Stimulated activated CD8-positive, alpha-beta memory T cell treated with anti-CD3 and anti-CD28 coated beads, Interleukin-4, amount 100 ng/mL, for 1 hour (primary cell): Measurements from ENCODE around the gene GNG2.

ENCODE experiments used
- DNase-seq, 2 donors: peaks; one replicate each; pipeline ENCODE4 v3.0.0-alpha.2; 2020; ENCODE audit warnings: low read depth in 2 of 2, low spot score in 1 of 2

GNG2 gene

DNA sequence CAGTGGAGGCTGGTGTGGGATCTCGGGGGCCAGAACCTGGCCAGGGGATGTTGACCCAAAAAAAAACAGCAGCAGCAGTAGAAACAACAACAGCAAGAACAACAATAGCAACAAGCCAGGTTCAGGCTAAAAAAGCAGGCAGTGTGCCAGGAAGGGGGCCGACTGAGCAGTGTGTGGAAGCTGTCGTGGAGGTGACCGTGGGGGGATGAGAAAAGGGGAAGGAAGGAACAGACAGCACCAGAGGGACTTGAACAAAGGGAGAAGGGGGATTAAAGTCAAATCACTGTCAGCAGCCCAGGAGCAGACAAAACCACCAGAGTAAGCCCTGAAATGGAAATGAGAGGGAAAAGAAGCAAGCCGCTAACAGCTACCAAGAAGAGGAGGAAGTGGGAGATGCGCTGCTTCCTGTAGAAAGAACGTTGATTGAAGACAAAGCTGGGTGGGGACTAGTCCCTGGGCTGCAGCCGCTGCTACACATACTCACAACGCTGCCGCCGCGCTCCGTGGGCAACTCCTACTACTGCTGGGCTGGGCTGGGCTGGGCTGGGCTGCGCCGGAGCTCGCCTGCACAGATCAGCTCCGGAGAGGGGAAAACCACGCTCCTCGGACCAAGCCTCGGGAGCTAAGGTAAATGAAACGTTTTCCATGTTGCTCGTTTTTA is at the start of gene GNG2:
Gene GNG2, plus strand, starts transcription at position 449 of the 661 bp plus-strand sequence. CDS start 90,067 bp downstream, outside the sequence.
- peak; percentile 61 to 70 for DNase-seq

- no peak for DNase-seq
Measured at GRCh38 chr14:51811706-51812105, 48.7 kb upstream of the GNG2 start.

DNA sequence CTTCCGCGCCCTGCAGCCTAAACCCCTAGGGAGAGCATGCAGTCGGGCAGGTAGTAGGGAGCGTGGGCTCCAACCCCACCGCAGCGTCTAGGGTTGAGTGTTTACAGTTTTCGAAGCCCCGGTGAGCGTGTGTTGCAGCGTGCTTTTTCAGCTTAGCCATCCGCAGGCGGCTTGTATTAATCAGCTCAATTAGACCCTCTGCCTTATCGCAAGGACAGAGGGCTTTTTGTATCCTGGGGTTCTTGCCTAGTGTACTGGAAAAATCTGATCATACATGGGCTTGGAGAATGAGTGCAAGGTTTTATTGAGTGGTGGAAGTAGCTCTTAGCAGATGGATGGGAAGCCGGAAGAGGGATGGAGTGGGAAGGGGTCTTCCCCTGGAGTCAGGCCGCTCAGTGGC is 44.4 kb upstream of the GNG2 start:
- DNase-seq, result no peak

- DNase-seq, result no peak
Measured at GRCh38 chr14:51817326-51817725, 43.1 kb upstream of the GNG2 start.

DNA sequence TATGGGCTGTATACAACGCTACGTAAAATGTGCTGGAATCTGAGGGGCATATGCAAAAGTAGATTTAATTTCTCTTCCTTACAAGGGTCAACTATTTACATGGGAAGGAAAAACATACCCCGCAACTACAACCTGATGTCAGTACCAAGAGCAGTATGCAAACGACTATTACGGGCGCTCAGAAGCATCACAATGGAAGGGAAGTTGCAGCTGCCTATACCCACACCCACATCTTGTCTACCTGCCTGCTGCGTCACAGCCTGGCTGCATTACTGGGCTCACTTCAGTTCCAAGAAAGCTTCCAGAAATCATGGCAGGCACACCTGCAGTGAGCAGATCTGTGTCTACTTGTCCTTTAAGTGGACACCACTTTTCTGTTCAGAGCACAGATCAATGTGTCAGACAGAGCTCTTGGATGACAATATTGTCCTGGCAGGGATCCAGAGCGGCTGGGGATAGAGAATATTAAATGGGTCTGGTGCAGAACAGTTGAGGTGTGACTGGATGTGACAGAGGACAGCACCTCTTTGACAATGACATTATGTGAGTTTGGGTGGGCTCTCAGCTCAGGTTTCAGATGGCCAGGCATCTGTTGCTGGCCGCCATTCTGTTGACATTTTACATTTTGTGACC is 41.5 kb upstream of the GNG2 start:
- DNase-seq, result no peak

DNA sequence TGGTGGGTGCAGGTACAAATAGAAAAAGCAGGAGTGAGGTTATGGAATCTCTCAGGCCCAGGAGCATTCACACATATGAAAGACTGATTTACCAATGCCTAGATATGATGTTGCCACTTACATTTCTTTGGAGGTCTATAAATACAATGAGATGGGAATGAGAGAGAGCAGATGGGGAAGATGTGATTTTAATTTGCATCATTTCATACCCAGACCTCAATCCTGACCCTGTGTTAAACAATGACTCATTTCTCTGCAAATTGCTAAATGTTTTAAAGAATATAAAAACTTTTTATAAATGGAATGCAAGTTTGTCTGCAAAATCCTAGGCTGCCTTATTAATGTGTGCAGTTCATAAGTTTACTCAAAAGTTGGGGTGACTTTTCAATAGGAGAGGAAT is 38.6 kb upstream of the GNG2 start:
- DNase-seq, result no peak

- DNase-seq, result no peak
Measured at GRCh38 chr14:51822499-51822898, 37.9 kb upstream of the GNG2 start.

DNA sequence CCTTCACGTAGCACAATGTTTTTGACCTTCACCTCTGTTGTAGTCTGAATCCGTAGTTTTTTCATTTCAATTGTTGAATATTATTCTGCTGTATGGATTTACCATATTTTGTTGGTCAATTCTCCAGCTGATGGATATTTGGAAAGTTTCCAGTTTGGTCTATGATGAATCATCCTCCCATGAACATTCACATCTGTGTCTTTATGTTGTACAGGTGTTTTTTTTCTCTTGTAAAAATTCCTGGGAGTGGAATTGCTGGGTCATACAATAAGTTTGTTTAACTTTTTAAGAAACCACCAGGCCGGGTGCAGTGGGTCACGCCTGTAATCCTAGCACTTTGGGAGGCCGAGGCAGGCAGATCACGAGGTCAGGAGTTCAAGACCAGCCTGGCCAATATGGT is 36.7 kb upstream of the GNG2 start:
- DNase-seq, result no peak

DNA sequence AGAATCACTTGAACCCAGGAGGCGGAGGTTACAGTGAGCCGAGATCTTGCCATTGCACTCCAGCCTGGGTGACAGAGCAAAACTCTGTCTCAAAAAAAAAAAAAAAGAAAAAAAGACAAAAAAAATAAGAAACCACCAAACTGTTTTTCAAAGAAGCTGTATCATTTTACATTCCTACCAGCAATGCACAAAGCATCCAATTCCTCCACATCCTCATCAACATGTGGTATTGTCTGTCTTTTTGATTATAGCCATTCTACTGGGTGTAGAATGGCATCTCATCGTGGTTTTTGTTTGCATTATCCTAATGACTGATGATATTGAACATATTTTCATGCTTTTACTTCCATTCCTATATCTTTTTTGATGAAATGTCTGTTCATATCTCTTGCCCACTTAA is 36.2 kb upstream of the GNG2 start:
- DNase-seq, result no peak

DNA sequence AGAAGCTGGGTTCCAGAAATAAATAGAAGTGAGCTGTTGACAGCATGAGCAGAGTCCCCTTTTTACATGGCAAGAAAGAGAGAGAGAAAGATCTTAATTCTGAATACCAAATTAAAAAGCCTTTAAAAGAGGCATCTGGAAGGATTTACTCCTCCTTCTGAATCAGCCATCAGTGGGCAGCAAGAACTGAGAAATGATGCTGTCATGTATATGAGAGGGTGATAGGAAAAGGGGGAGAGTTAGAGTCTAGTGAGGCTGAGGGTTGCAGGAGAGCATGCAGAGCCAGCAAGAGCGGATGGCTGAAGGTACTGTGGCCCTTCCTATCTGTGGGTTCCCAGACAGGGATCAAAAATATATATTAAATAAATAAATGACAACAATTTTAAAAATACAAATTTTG is 34.5 kb upstream of the GNG2 start:
- no peak for DNase-seq

DNA sequence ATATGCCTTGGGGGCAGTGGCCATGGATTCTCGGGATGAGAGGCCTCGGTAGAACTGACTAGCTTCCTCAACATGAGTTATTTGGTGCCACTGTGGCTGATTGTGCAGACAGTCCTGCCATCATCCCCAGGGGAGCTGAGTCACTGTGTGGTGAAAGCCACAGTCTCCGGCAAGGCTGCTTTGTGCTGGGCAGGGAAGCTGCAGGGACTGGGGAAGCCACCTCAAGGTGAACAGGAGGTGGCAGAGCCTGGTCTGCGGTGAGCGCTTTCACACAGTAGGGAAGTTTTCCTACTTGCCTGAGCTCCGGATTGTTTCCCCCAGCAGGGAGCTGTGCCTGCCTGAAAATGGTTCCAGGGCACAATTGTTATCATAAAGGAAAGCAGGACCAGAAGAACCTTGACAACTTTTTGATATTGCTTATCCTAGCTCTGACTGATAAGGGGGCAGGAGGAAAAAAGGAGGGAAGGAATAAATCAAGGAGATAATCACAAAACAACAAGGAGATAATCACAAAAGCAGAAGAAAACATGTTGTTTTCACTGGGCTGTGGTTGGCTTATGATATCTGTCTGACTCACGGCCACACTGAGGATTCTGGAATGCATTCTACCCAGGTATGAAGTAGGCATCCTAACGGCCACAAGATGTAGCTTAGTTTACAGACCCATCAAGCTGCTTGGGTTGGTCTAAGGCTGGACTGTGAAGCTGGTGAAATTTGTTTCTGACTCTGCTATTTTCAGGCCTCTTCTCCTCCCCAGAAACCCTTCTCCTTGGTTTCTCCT is 32.2 kb upstream of the GNG2 start:
- DNase-seq, result peak; percentile 36 to 46

- no peak for DNase-seq
Measured at GRCh38 chr14:51834240-51834639, 26.2 kb upstream of the GNG2 start.

DNA sequence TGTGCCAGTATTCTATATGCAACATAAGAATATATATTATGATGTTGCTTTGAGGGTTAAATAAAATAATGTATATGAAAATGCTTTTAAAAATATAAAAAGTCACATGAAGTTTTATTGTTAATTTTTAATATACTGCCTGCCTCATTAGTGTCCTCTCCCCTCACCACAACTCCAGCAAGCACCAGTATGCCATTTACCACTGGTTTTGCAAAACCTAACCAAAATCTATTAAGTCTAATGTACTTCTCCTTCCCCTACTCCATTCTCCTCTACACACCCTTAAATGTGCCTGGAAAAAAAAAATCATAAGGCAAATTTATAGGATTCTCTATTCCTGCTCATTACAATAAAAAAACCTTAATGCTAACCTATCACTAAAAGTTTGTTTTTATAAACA is 24.0 kb upstream of the GNG2 start:
- DNase-seq, result no peak

GRCh38 chr14:51844081-51844881 is 16.1 kb upstream of the GNG2 start:
- no peak for DNase-seq

GRCh38 chr14:51845811-51846210 is 14.6 kb upstream of the GNG2 start:
- DNase-seq, result no peak

DNA sequence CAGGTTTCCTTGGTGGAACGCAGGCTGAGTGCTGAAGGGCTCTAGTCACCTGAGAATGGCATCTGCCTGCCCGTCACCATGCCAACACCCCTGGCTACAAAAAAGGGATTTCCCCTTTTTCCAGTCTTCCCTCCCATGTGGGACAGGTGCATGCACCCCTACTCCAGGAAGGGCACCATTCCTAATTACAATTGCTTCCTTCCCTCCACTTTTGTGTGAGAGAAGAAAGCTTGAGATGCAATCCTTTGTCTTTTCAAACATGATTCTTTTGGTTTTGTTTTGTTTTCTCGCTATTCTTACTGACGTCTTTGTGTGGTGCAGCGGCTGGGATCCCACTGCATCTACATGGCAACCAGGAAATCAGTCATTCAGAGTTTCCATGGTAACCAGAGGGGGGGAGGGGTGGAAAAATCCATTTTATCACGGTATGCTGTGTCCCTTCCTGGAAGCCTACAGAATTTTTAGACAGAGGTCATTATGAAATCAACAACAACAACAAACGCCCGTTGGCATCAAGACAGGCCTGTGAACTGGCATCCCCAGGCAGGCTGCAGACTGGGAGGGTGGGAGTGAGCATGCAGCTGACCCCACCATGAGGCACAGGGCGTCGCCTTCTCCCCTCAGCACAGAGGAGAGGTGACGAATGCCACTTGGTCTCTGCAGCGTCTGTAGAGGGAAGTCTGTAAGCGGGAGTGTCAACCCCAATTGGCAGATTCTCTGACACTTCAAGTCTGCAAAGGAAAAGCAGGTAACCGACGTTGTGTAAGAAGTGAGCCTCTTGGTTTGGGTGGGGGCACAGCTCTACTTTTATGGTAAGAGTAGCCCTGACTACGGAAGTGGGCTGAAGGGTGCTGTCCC is 13.6 kb upstream of the GNG2 start:
- DNase-seq, result peak; percentile 64 to 71

- no peak for DNase-seq
Measured at GRCh38 chr14:51847489-51847796, 13.0 kb upstream of the GNG2 start.

DNA sequence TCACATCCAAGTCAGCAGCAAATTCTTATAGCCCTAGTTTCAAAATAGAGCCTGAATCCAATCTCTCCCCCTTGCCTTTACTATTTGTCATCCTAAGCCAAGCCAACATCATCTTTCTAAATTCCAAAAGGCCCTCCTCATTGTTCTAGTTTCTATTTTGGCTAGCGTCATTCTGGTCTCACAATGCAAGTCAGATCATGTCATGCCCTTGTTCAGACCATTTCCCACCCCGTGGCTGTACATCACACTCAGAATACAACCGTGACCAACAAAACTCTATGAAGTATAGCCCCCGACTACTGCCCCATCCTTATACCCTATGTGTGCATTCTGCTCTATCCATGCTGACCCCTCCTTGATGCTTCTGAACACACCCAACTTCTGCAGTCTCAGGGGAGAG is 12.3 kb upstream of the GNG2 start:
- no peak for DNase-seq

GRCh38 chr14:51849097-51849496 is 11.3 kb upstream of the GNG2 start:
- no peak for DNase-seq

GRCh38 chr14:51850651-51851050 is 9.8 kb upstream of the GNG2 start:
- DNase-seq, result no peak

DNA sequence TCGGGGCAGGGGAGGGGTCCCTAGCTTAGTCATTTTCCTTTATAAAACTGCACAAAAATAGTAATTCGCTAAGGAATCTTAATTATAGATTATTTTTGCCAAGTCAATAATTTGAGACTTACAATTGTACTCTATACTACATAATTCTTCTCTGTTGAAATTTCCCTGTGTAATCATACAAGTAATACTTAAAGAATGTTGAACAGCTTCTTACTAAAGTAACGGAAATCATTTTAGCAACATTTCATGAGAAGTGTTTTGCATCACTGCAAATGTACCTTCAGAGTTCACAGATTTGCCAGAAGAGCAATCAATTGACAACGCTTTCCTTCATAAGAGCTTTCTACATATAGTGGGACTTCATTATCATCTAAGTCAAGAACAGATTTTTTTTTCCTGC is 7.9 kb upstream of the GNG2 start:
- no peak for DNase-seq
